ENCODE data around the gene OR51B4.
"Not testable (repeated sequence)": the region's sequence is repeated elsewhere in the genome, so short reads cannot be mapped to it uniquely, and the experiment has no call there.

Gene OR51B4

DNA sequence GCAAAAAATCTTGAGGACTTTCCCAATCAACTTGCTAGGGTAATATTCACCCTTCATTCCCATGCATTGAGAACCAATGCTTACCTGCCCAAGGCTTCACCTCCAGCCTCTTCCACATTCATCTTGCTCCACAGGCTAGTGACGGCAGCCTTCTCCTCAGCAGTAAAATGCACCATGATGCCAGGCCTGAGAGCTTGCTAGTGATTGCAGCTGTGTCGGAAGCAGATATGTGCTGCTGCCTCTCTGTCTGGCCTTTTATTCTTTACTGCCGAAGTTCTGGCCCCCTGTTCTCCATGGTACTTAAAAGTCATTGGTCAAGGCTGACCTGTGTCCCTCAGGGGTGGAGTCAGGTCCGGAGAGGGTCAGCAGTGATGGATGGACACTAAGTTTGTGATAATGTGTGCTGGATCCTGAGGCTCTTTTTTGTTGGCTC lies 32.0 kb downstream of the OR51B4 start, which contains the start of gene HBE1:
Gene HBE1, minus strand, starts transcription at position 231 of the 433 bp plus-strand sequence. Its CDS starts 55 bp downstream, at position 176.
- DNase-seq = no peak

DNA sequence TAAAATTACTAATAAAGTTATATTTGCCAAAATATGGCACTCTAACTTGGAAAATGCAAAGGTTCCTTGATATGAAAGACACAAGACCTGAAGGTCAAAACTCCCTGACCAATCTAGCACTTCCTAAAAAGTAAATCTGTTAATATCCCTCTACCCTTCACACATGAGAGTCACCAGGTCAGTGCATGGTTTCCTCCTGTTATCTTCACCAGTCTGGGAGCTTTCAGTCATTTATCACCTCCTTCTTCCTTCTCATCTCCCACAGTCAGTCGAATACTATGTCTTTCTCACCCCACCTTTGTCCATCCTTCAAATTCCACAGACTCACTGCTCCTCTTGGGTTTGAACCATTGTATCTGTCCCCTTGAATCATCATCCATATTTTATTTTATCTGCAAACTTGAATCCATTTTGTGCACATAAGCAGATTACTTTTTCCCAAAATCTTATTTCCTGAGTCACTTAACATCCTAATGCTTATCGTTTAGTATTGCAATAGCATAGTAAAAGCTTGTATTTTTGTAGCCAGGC lies 34.6 kb downstream of the OR51B4 start:
- DNase-seq = no peak

DNA sequence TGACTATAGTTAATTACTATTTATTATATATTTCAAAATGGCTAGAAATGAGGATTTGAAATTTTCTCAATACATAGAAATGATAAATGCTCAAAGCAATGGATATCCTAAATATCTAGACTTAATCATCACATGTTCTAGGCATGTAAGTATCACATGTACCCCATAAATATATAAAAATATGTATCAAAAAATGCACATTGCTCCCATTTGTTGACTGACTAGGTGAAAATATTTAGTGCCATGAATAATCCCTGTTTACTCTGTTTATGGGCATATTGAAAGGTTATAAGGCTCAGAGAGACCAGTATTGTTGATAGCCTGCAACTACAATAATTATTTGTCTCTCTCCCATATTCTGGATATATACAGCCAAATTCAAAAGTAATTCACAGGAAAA lies 35.1 kb downstream of the OR51B4 start:
- DNase-seq = no peak

DNA sequence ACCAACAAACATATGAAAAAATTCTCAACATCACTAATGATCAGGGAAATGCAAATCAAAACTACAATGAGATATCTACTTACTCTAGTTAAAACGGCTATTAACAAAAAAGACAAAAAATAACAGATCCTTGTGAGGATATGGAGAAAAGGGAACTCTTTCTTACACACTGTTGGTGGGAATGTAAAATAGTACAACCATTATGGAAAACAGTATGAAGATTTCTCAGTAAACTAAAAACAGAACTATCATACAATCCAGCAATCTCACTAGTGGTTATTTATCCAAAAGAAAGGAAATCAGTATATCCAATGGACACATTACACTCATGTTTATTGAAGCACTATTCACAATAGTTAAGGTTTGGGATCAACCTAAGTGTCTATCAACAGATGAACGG lies 35.9 kb downstream of the OR51B4 start:
- no peak for DNase-seq

DNA sequence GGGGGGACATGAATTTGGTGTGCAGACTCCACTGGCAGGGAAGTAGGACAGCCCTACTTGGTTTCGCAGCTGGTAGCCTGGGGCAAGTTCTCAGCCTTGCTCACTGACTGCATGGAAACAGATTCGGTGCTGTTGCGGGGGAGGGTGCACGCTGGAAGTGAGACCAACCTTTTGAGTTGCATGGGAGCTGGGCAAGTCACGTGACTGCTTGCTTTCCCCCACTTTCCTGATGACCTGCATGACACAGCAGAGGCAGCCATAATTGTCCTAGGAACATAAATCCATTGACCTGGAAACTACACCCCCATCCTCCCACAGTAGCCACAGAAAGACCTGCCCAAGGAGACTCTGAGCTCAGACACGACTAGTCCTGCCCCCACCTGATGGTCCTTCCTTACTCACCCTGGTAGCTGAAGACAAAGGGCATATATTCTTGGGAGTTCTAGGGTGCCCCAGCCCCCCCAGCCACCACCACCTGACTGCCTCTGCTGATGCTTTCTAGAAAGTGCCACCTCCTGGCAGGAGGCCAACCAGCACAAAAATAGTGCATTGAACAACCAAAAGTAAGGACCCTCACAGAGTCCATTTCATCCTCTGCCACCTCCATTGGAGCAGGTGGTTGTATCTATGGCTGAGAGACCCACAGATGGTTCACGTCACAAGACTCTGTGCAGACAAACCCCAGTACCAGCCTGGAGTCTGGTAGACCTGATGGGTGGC lies 43.0 kb downstream of the OR51B4 start:
- DNase-seq = no peak

DNA sequence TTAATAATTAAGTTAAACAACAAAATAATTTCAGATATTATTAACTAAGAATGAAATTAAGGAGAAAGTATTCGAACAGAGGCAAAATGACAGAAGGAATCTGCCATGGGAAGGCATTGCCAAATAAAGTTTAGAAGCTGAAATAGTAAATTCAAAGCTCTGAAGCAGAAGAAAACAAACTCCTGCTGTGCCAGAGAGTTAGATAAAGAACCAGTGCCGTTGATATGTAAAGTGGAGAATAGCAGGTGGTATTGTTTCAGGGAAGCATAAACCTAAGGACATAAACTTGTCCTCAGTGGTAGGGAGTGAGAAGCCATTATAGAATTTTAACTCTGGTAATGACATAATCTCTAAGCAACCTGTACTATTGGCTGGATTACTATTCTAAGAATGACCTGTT lies 44.5 kb downstream of the OR51B4 start:
- no peak for DNase-seq

DNA sequence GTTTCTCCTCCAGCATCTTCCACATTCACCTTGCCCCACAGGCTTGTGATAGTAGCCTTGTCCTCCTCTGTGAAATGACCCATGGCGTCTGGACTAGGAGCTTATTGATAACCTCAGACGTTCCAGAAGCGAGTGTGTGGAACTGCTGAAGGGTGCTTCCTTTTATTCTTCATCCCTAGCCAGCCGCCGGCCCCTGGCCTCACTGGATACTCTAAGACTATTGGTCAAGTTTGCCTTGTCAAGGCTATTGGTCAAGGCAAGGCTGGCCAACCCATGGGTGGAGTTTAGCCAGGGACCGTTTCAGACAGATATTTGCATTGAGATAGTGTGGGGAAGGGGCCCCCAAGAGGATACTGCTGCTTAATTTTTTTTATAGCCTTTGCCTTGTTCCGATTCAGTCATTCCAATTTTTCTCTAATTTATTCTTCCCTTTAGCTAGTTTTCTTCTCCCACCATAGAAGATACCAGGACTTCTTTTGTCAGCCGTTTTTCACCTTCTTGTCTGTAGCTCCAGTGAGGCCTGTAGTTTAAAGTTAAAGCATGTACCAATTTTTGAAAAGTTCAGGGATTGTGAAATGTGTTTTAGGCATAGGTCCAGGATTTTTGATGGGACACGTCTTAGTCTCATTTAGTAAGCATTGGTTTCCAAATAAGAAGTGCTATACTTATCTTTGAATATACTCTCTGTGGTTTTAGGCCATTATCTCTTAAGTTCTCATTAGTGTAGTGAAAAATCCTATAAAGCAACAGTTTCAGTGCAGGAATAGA lies 46.9 kb downstream of the OR51B4 start, which contains the start of gene HBG2:
Gene HBG2, minus strand, starts transcription at position 136 of the 768 bp plus-strand sequence. Its CDS starts 53 bp downstream, at position 83.
- not testable (repeated sequence) for DNase-seq

DNA sequence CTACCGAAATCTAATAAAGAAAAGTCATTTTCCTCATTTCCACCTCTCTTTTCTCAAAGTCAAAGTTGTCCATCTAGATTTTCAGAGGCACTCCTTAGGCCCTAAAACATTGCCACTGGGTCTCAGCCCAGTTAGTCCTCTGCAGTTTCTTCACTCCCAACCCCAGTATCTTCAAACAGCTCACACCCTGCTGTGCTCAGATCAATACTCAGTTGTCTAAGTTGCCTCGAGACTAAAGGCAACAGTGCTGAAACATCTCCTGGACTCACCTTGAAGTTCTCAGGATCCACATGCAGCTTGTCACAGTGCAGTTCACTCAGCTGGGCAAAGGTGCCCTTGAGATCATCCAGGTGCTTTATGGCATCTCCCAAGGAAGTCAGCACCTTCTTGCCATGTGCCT lies 47.7 kb downstream of the OR51B4 start:
- peak; percentile 38 for DNase-seq

DNA sequence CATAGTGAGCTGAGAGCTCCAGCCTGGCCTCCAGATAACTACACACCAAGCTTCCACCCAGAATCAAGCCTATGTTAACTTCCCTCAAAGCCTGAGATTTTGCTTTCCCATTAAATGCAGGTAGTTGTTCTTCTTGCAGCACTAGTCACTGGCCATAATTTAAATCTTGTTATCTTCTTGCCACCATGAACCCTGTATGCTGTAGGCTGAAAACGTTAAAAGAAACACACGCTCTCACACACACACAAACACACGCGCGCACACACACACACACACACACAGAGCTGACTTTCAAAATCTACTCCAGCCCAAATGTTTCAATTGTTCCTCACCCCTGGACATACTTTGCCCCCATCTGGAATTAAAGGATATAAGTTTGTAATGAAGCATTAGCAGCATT lies 48.3 kb downstream of the OR51B4 start:
- not testable (repeated sequence) for DNase-seq

DNA sequence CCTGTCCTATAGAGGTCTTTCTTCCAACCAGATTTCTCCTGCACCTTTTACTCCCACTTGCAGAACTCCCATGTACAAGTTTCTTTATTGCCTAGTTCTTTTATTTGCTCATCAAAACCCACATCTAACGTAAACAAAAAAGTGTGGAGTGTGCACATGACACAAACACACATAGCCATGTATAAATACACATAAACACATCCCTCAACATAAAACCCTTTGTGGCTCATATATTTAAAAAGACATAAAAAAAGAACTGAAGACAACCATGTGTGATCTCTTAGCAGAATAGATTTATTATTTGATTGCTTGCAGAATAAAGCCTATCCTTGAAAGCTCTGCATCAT lies 48.9 kb downstream of the OR51B4 start:
- DNase-seq = no peak

DNA sequence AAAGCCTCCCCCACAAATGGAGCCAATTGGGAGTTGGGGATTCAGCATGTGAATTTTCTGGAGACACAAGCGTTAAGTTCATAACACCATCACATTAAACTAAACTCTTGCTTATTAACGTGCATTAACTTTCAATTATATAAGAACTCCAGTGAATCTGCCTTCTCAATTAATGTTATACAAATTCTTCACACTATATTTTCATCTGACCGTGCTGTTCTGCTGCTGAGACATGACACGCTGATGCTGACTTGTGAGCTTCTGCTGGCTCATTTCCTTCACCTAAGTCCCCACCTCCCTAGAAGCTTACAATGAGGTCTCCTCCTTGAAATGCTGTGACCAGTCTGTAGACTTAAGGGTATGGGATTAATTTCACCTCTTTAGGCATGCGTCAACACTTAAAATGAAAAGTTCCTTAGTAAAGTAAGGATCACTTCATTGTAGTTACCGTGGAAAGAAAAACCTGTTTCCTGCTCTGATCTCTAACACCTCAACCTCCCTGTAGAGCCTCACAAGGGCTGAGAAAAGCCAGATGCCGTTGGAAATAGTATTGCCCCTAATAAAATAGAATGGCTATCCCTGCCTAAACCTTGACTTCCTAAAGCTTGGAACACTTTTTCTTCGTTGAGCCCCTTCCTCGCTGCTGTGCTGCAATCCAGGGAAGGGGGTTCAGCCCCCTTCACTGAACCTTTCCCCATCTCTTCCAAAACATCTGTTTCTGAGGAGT lies 49.4 kb downstream of the OR51B4 start:
- DNase-seq = peak; percentile 74

DNA sequence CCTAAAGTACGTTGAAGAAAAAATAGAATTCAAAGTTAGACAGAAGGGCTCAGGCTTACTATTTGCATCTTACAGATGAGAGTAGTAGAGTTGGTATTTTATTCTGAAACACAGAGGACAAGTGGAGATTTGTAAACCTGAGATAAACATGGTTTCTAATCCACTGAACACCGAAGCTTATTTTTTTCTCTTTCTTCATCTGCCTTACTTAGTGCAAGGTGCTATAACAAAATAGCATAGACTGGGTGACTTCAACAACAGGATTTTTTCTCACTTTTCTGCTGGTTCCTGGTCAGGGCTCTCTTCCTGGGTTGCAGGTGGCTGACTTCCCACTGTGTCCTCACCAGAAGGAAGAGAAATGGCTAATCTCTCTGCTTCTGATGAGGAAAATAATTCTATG lies 50.0 kb downstream of the OR51B4 start:
- no peak for DNase-seq

Data from hematopoietic multipotent progenitor cell treated with erythropoietin and hydrocortisone succinate and interleukin-3 and kit ligand, for 8 days (in vitro differentiated cells).